A673 (cell line): Measurements from ENCODE around the gene DYNLT2. TPM values are rescaled to one million over a fixed set of nuclear protein-coding genes. Genes with fewer than 3 reads are reported as not detected.

Experiments
- BruUV-seq: library from RNA; stranded (reverse); fragments of 400-500 nt; replicated peaks from 2 replicates; lab custom pipeline; 2021; lab: Mats Ljungman, UMichigan
- CTCF ChIA-PET: fragments of 300-600 bp; sonication (Branson Sonifier 250); formaldehyde crosslinking; loops from one replicate; lab custom pipeline; 2022; ENCODE audit warnings: antibody characterized with exemption; lab: Charles Lee
- POLR2A ChIA-PET: fragments of 300-600 bp; sonication (Branson Sonifier 250); formaldehyde crosslinking; loops from one replicate; lab custom pipeline; 2022; ENCODE audit warnings: antibody characterized with exemption; ENCODE audit not compliant: low non-redundant PET; lab: Charles Lee
- DNase-seq: peaks from one replicate; pipeline ENCODE4 v3.0.0-alpha.2; 2015; ENCODE audit warnings: low spot score
- H3K27ac ChIP-seq: fragments of 200-600 bp; sonication (generic); 2 replicates; pipeline ENCODE4 v1.5.1; 2016; ENCODE audit warnings: mixed run types, low read depth, mild to moderate bottlenecking, mixed read lengths, antibody characterized with exemption, low read length; ENCODE audit not compliant: poor library complexity, severe bottlenecking
- H3K27me3 ChIP-seq: fragments of 200-600 bp; sonication (generic); replicated peaks from 2 replicates; pipeline ENCODE4 v1.6.1; 2017; ENCODE audit warnings: mixed run types, low read depth, mild to moderate bottlenecking, mixed read lengths, antibody characterized with exemption, low read length; ENCODE audit not compliant: insufficient read depth, poor library complexity
- H3K36me3 ChIP-seq: fragments of 200-600 bp; sonication (generic); 2 replicates; pipeline ENCODE4 v1.6.1; 2016; ENCODE audit warnings: mixed run types, mild to moderate bottlenecking, mixed read lengths, antibody characterized with exemption, low read length; ENCODE audit not compliant: insufficient read depth, poor library complexity, severe bottlenecking
- H3K4me1 ChIP-seq: fragments of 200-600 bp; sonication (generic); 2 replicates; pipeline ENCODE4 v1.6.1; 2017; ENCODE audit warnings: mixed run types, mild to moderate bottlenecking, mixed read lengths, antibody characterized with exemption, low read length; ENCODE audit not compliant: insufficient read depth, poor library complexity, severe bottlenecking
- H3K4me3 ChIP-seq: fragments of 200-600 bp; sonication (generic); 2 replicates; pipeline ENCODE4 v1.5.1; 2016; ENCODE audit warnings: low read depth, mixed run types, mild to moderate bottlenecking, mixed read lengths, low read length; ENCODE audit not compliant: poor library complexity, severe bottlenecking
- H3K9me3 ChIP-seq: fragments of 200-600 bp; sonication (generic); 2 replicates; pipeline ENCODE4 v1.6.1; 2016; ENCODE audit warnings: mixed run types, low read depth, mild to moderate bottlenecking, mixed read lengths, antibody characterized with exemption, low read length; ENCODE audit not compliant: poor library complexity, severe bottlenecking
- CTCF ChIP-seq: fragments of 300-800, 200-600 bp; sonication (generic); conservative IDR thresholded peaks from 2 replicates; pipeline ENCODE4 v1.5.1; 2017; ENCODE audit warnings: low read depth, mild to moderate bottlenecking, antibody characterized with exemption, low read length, moderate library complexity, mixed read lengths
- EZH2 ChIP-seq: fragments of 200-600 bp; sonication (generic); IDR thresholded peaks from 2 replicates; pipeline ENCODE4 v1.6.1; 2017; ENCODE audit warnings: borderline replicate concordance, low read depth, mild to moderate bottlenecking, mixed read lengths, antibody characterized with exemption, low read length; ENCODE audit not compliant: poor library complexity, severe bottlenecking
- intact Hi-C: fragments of 100-400 bp; cut with micrococcal nuclease; formaldehyde crosslinking; loops from one replicate; pipeline ENCODE4 v1.10.0; 2022; ENCODE audit not compliant: unreplicated experiment
- total RNA-seq: library from RNA; stranded (reverse); gene quantifications from 2 replicates; pipeline ENCODE4 v1.2.3, GENCODE V29; 2021

Gene DYNLT2
- total RNA-seq, 1 experiment from 2014 or later, result 2.4 TPM

- no TSS peak for BruUV-seq
- H3K9me3 ChIP-seq, result no peaks in the 10 kb centered on the region
- TF ChIP-seq CTCF, result no peak
- no peak for TF ChIP-seq EZH2
- H3K27ac ChIP-seq, result peak overlapping the region; percentile 97
- DNase-seq, result peak; percentile 53
- H3K36me3 ChIP-seq, result peaks cover 4% of the 10 kb centered on the region
- intact Hi-C loops, result no loop called here
- H3K27me3 ChIP-seq, result no peaks in the 10 kb centered on the region
- H3K4me1 ChIP-seq, result peaks cover 17% of the 10 kb centered on the region
- ChIA-PET POLR2A (no interaction called here), CTCF (no interaction called here)
- peak overlapping the region; percentile 66 for H3K4me3 ChIP-seq
Measured at GRCh38 chr6:169752074-169752623, 777 bp upstream of the DYNLT2 start.

- Histone ChIP-seq H3K36me3 (no peaks in the 10 kb centered on the region), H3K4me3 (no peak overlapping the region), H3K27me3 (no peaks in the 10 kb centered on the region), H3K9me3 (no peaks in the 10 kb centered on the region), H3K4me1 (peaks cover 10% of the 10 kb centered on the region), H3K27ac (no peak overlapping the region)
- no TSS peak for BruUV-seq
- intact Hi-C loops, result no loop called here
- ChIA-PET POLR2A (no interaction called here), CTCF (no interaction called here)
- TF ChIP-seq CTCF (no peak), EZH2 (no peak)
- no peak for DNase-seq
Measured at GRCh38 chr6:169746556-169746955, 4.8 kb downstream of the DYNLT2 start.

GRCh38 chr6:169745405-169745804 lies 6.0 kb downstream of the DYNLT2 start:
- Histone ChIP-seq H3K36me3 (no peaks in the 10 kb centered on the region), H3K4me1 (peaks cover 6% of the 10 kb centered on the region), H3K27ac (no peak overlapping the region), H3K4me3 (no peak overlapping the region), H3K27me3 (no peaks in the 10 kb centered on the region), H3K9me3 (no peaks in the 10 kb centered on the region)
- ChIA-PET POLR2A (no interaction called here), CTCF (no interaction called here)
- no TSS peak for BruUV-seq
- TF ChIP-seq CTCF, result no peak
- no peak for TF ChIP-seq EZH2
- intact Hi-C loops, result no loop called here
- no peak for DNase-seq
